B cell (primary cell): ENCODE data around the gene MBOAT1. TPM values are rescaled to one million over a fixed set of nuclear protein-coding genes. Genes with fewer than 3 reads are reported as not detected.

Experiments used
- ATAC-seq: fragments of 200-7000 bp; cut with Tn5 transposase; one replicate; pipeline ENCODE4 v1.10.0; 2021; ENCODE audit warnings: low read depth, mild to moderate bottlenecking, moderate number of reproducible peaks, moderate library complexity
- CTCF ChIA-PET: fragments of 350-600 bp; sonication (Branson Sonifier 250); formaldehyde crosslinking; loops from one replicate; lab custom pipeline; 2021; ENCODE audit warnings: antibody characterized with exemption, inconsistent platforms; lab: Charles Lee
- POLR2A ChIA-PET: fragments of 350-600 bp; sonication (Branson Sonifier 250); formaldehyde crosslinking; loops from one replicate; lab custom pipeline; 2021; ENCODE audit warnings: antibody characterized with exemption; lab: Charles Lee
- DNase-seq: peaks from one replicate; pipeline ENCODE4 v3.0.0; 2013
- H2AFZ ChIP-seq: 2 replicates; pipeline ENCODE4 v1.6.1; 2012; ENCODE audit warnings: mild to moderate bottlenecking, low read depth, low read length; ENCODE audit not compliant: insufficient read depth, poor library complexity, severe bottlenecking
- H3K27ac ChIP-seq, 2 donors: 1 replicate in 1 of 2; 2 replicates in 1 of 2; pipeline ENCODE4 v1.5.1; 2012 to 2013; ENCODE audit warnings: low read length in 2 of 2, mild to moderate bottlenecking in 2 of 2, moderate library complexity in 1 of 2
- H3K27me3 ChIP-seq, 4 experiments: fragments of 200-600 bp in 1 of 4; sonication (generic) in 1 of 4; replicated peaks in 1 of 4; 1 replicate in 2 of 4; 2 replicates in 2 of 4; pipeline versions ENCODE4 v1.6.1 to v1.7.0; 2013 to 2016; ENCODE audit warnings: low read length in 3 of 4, mild to moderate bottlenecking in 2 of 4, mixed read lengths in 1 of 4, moderate library complexity in 1 of 4; ENCODE audit not compliant: insufficient read depth in 4 of 4, control insufficient read depth in 3 of 4; ENCODE audit errors: control extremely low read depth in 1 of 4
- H3K36me3 ChIP-seq, 2 experiments: replicated peaks in 1 of 2; 1 replicate in 1 of 2; 2 replicates in 1 of 2; pipeline versions ENCODE4 v1.6.1 to v1.7.1; 2013; ENCODE audit warnings: low read length in 1 of 2; ENCODE audit not compliant: insufficient read depth in 2 of 2, control insufficient read depth in 1 of 2; ENCODE audit errors: control extremely low read depth in 1 of 2, extremely low read depth in 1 of 2
- H3K4me1 ChIP-seq, 2 donors: fragments of 200-600 bp in 1 of 2; sonication (generic) in 1 of 2; 1 replicate in 1 of 2; 2 replicates in 1 of 2; pipeline versions ENCODE4 v1.5.1 to v1.6.1; 2013 to 2017; ENCODE audit warnings: low read length in 2 of 2; ENCODE audit not compliant: control insufficient read depth in 2 of 2, insufficient read depth in 2 of 2
- H3K4me2 ChIP-seq: replicated peaks from 2 replicates; pipeline ENCODE3; 2012; ENCODE audit warnings: mild to moderate bottlenecking, low read depth, low read length; ENCODE audit not compliant: poor library complexity, severe bottlenecking
- H3K4me3 ChIP-seq, 5 experiments: fragments of 200-600 bp in 1 of 5; sonication (generic) in 1 of 5; 1 replicate in 3 of 5; 2 replicates in 2 of 5; pipeline versions ENCODE4 v1.5.1 to v1.7.0; 2011 to 2016; ENCODE audit warnings: low read length in 4 of 5, mild to moderate bottlenecking in 4 of 5, low read depth in 2 of 5, control low read depth in 1 of 5, moderate library complexity in 1 of 5; ENCODE audit not compliant: insufficient read depth in 1 of 5; ENCODE audit errors: control extremely low read depth in 1 of 5, extremely low read depth in 1 of 5
- H3K79me2 ChIP-seq: fragments of 200-600 bp; sonication (generic); one replicate; pipeline ENCODE4 v1.6.0; 2016; ENCODE audit warnings: low read length; ENCODE audit not compliant: control insufficient read depth, insufficient read depth
- H3K9ac ChIP-seq: fragments of 200-600 bp; sonication (generic); 2 replicates; pipeline ENCODE4 v1.6.1; 2017; ENCODE audit warnings: mild to moderate bottlenecking, low read length, moderate library complexity
- H3K9me3 ChIP-seq, 3 donors: one replicate each; pipeline versions ENCODE4 v1.6.1 to v1.7.1; 2013; ENCODE audit warnings: low read length in 2 of 3; ENCODE audit not compliant: control insufficient read depth in 2 of 3, insufficient read depth in 1 of 3; ENCODE audit errors: control extremely low read depth in 1 of 3
- H4K20me1 ChIP-seq: 2 replicates; pipeline ENCODE4 v1.6.0; 2012; ENCODE audit warnings: mild to moderate bottlenecking, low read length; ENCODE audit not compliant: insufficient read depth, control insufficient read depth, poor library complexity, severe bottlenecking
- H3K27ac Mint-ChIP-seq: one replicate; pipeline ENCODE4 v1.8.0; 2021; ENCODE audit warnings: mixed read lengths
- H3K27me3 Mint-ChIP-seq: one replicate; pipeline ENCODE4 v1.8.0; 2021; ENCODE audit warnings: mixed read lengths
- H3K4me1 Mint-ChIP-seq: one replicate; pipeline ENCODE4 v1.8.0; 2021; ENCODE audit warnings: mixed read lengths
- H3K4me3 Mint-ChIP-seq: one replicate; pipeline ENCODE4 v1.8.0; 2021; ENCODE audit warnings: mixed read lengths
- H3K9me3 Mint-ChIP-seq: one replicate; pipeline ENCODE4 v1.8.0; 2022; ENCODE audit warnings: mixed read lengths; ENCODE audit not compliant: insufficient read depth
- CTCF ChIP-seq: fragments of 200-600 bp; IDR thresholded peaks from one replicate; pipeline ENCODE4 v1.8.0; 2022; ENCODE audit warnings: antibody characterized with exemption, mild to moderate bottlenecking
- EZH2 ChIP-seq: IDR thresholded peaks from 2 replicates; pipeline ENCODE4 v1.6.1; 2012; ENCODE audit warnings: borderline replicate concordance, low read depth, mild to moderate bottlenecking, moderate library complexity, low read length; ENCODE audit not compliant: insufficient read depth, poor library complexity, severe bottlenecking
- WGBS: methylation state at CpG from one replicate; pipeline ENCODE4 v1.1.5; 2013; ENCODE audit warnings: missing lambda C conversion rate; ENCODE audit not compliant: insufficient coverage; 5-methylcytosine and 5-hydroxymethylcytosine counted together
- intact Hi-C: fragments of 100-400 bp; cut with micrococcal nuclease; formaldehyde crosslinking; loops from one replicate; pipeline ENCODE4 v1.10.0; 2022
- polyA plus RNA-seq: library from polyadenylated mRNA; depleted of rRNA; stranded (reverse); fragments of >200 nt; gene quantifications from 2 replicates; pipeline ENCODE4 v1.2.3, GENCODE V29; 2012
- total RNA-seq, 2 donors: library from RNA; stranded (reverse); fragments of 120-200 nt in 1 of 2; gene quantifications; 1 replicate in 1 of 2; 2 replicates in 1 of 2; pipeline versions ENCODE4 v1.2.3 to v1.2.4, GENCODE V29; 2013 to 2022

The MBOAT1 gene
- total and polyA plus RNA-seq, 2 donors (not counting 1 experiment from before 2014, with no cell fraction given) = 5.4 to 8.1 TPM

GRCh38 chr6:20115246-20115980 lies 96.9 kb downstream of the MBOAT1 start:
- Histone ChIP-seq H4K20me1 (no peaks in the 10 kb centered on the region), H3K36me3 (peaks cover 0 to 7% of the 10 kb centered on the region in 2 experiments), H3K79me2 (no peaks in the 10 kb centered on the region), H3K4me3 (no peak overlapping the region), H3K4me1 (no peaks in the 10 kb centered on the region), H3K27me3 (no peaks in the 10 kb centered on the region), H3K9me3 (no peaks in the 10 kb centered on the region), H3K4me2 (no peak overlapping the region), H3K9ac (no peak overlapping the region), H3K27ac (no peak overlapping the region), H2AFZ (no peak overlapping the region)
- ChIA-PET CTCF (interaction anchor here (1.2 to 1.6 kb wide), 2 partner anchors 10 to 23 kb away, joined by 4 to 5 read pairs; no protein-coding TSS in a partner anchor), POLR2A (no interaction called here)
- H3K27me3 Mint-ChIP-seq = no peaks in the 10 kb centered on the region
- H3K9me3 Mint-ChIP-seq = no peaks in the 10 kb centered on the region
- intact Hi-C loops = no loop called here
- no peak for DNase-seq
- H3K27ac Mint-ChIP-seq = no peak overlapping the region
- H3K4me3 Mint-ChIP-seq = no peak overlapping the region
- H3K4me1 Mint-ChIP-seq = no peaks in the 10 kb centered on the region
- ATAC-seq = no peak
- no CpG with 5 or more reads among the region's 9 CpGs for WGBS
- TF ChIP-seq CTCF = no peak
- no peak for TF ChIP-seq EZH2

GRCh38 chr6:20113649-20114224 lies 98.5 kb downstream of the MBOAT1 start:
- ChIA-PET POLR2A (no interaction called here), CTCF (interaction anchor here (1.6 kb wide), 1 partner anchor 11 kb away, joined by 5 read pairs; no protein-coding TSS in a partner anchor)
- Histone ChIP-seq H3K9ac (no peak overlapping the region), H3K27ac (no peak overlapping the region), H4K20me1 (no peaks in the 10 kb centered on the region), H3K9me3 (no peaks in the 10 kb centered on the region), H3K4me3 (no peak overlapping the region), H2AFZ (no peak overlapping the region), H3K4me1 (no peaks in the 10 kb centered on the region), H3K27me3 (no peaks in the 10 kb centered on the region), H3K4me2 (no peak overlapping the region), H3K36me3 (peaks cover 0 to 5% of the 10 kb centered on the region in 2 experiments), H3K79me2 (no peaks in the 10 kb centered on the region)
- Mint-ChIP-seq H3K9me3 (no peaks in the 10 kb centered on the region), H3K27me3 (no peaks in the 10 kb centered on the region), H3K4me3 (no peak overlapping the region), H3K27ac (no peak overlapping the region), H3K4me1 (no peaks in the 10 kb centered on the region)
- intact Hi-C loops = no loop called here
- ATAC-seq (no peak), DNase-seq (no peak)
- TF ChIP-seq CTCF = no peak
- no peak for TF ChIP-seq EZH2
- no CpG with 5 or more reads among the region's 2 CpGs for WGBS
